H1 (cell line): ENCODE results near the gene PGLYRP4. TPM values are rescaled to one million over a fixed set of nuclear protein-coding genes. Genes with fewer than 3 reads are reported as not detected.

Experiments
- CTCF ChIA-PET: fragments of 300-600 bp; sonication (Branson Sonifier 250); formaldehyde crosslinking; loops from one replicate; lab custom pipeline; 2021; ENCODE audit not compliant: partially characterized antibody; lab: Charles Lee
- POLR2A ChIA-PET: fragments of 300-600 bp; sonication (Branson Sonifier 250); formaldehyde crosslinking; loops from one replicate; lab custom pipeline; 2021; ENCODE audit warnings: inconsistent platforms; ENCODE audit not compliant: partially characterized antibody; lab: Charles Lee
- DNase-seq, 2 experiments: peaks; one replicate each; pipeline versions ENCODE4 v3.0.0 to v3.0.0-alpha.2; 2010 to 2022; ENCODE audit warnings: low spot score in 2 of 2, low read depth in 1 of 2, mixed read lengths in 1 of 2
- FAIRE-seq: peaks from 2 replicates; lab custom pipeline; 2011; peaks lifted over from hg19 to GRCh38; lab: Jason Lieb, UNC
- H2AFZ ChIP-seq: 2 replicates; pipeline ENCODE4 v1.8.1; 2012; ENCODE audit warnings: low read length, inconsistent platforms
- H2AK5ac ChIP-seq: 2 replicates; pipeline ENCODE4 v1.6.1; 2013; ENCODE audit warnings: low read depth, low read length
- H2BK120ac ChIP-seq: replicated peaks from 2 replicates; pipeline ENCODE3; 2013; ENCODE audit warnings: low read depth, low read length, inconsistent platforms
- H2BK12ac ChIP-seq: 2 replicates; pipeline ENCODE4 v1.6.1; 2013; ENCODE audit warnings: low read depth, low read length
- H2BK15ac ChIP-seq: 2 replicates; pipeline ENCODE4 v1.6.1; 2013; ENCODE audit warnings: low read length
- H2BK20ac ChIP-seq: 2 replicates; pipeline ENCODE4 v1.6.1; 2013; ENCODE audit warnings: low read length
- H2BK5ac ChIP-seq: 2 replicates; pipeline ENCODE4 v1.6.1; 2013; ENCODE audit warnings: low read depth, low read length
- H3K14ac ChIP-seq: 2 replicates; pipeline ENCODE4 v1.6.1; 2013; ENCODE audit warnings: inconsistent platforms; ENCODE audit not compliant: insufficient read length
- H3K18ac ChIP-seq: 2 replicates; pipeline ENCODE4 v1.6.1; 2013; ENCODE audit warnings: low read length; ENCODE audit errors: extremely low read depth
- H3K23ac ChIP-seq: 2 replicates; pipeline ENCODE4 v1.6.1; 2013; ENCODE audit warnings: inconsistent platforms; ENCODE audit not compliant: insufficient read length
- H3K23me2 ChIP-seq: 2 replicates; pipeline ENCODE4 v1.6.1; 2013; ENCODE audit warnings: low read depth, low read length
- H3K27ac ChIP-seq: 2 replicates; pipeline ENCODE4 v1.6.1; 2011; ENCODE audit warnings: low read depth, low read length, inconsistent platforms
- H3K27me3 ChIP-seq, 4 experiments: replicated peaks in 1 of 4; 1 replicate in 1 of 4; 2 replicates in 3 of 4; pipeline versions ENCODE4 v1.6.1 to v1.8.1; 2011 to 2013; ENCODE audit warnings: low read length in 3 of 4, mild to moderate bottlenecking in 3 of 4, inconsistent platforms in 2 of 4, mixed read lengths in 2 of 4, moderate library complexity in 1 of 4; ENCODE audit not compliant: control insufficient read depth in 3 of 4, insufficient read depth in 3 of 4; ENCODE audit errors: extremely low read depth in 1 of 4
- H3K36me3 ChIP-seq, 4 experiments: 2 replicates each; pipeline versions ENCODE4 v1.6.1 to v1.8.1; 2011 to 2013; ENCODE audit warnings: mild to moderate bottlenecking in 4 of 4, low read length in 3 of 4, moderate library complexity in 2 of 4, control low read depth in 1 of 4, inconsistent platforms in 1 of 4; ENCODE audit not compliant: insufficient read depth in 4 of 4, control insufficient read depth in 2 of 4
- H3K4ac ChIP-seq: replicated peaks from 2 replicates; pipeline ENCODE3; 2013; ENCODE audit warnings: low read length, low read depth, mixed read lengths, inconsistent platforms; ENCODE audit not compliant: insufficient read length
- H3K4me1 ChIP-seq, 4 experiments: replicated peaks in 1 of 4; 1 replicate in 1 of 4; 2 replicates in 3 of 4; pipeline versions ENCODE4 v1.6.1 to v1.8.1; 2011 to 2013; ENCODE audit warnings: low read length in 3 of 4, inconsistent platforms in 2 of 4, mixed read lengths in 1 of 4; ENCODE audit not compliant: insufficient read depth in 4 of 4, control insufficient read depth in 3 of 4
- H3K4me2 ChIP-seq, 2 experiments: 2 replicates each; pipeline versions ENCODE4 v1.6.1 to v1.8.1; 2011 to 2013; ENCODE audit warnings: low read depth in 2 of 2, low read length in 2 of 2, control low read depth in 1 of 2, inconsistent platforms in 1 of 2, mild to moderate bottlenecking in 1 of 2; ENCODE audit not compliant: insufficient read depth in 1 of 2
- H3K4me3 ChIP-seq, 4 experiments: fragments of 200-600, 300-600 bp in 1 of 4; sonication (generic), shearing (Covaris generic), sonication (Bioruptor Twin) in 1 of 4; 2 replicates each; pipeline versions ENCODE4 v1.5.1 to v1.8.1; 2011 to 2016; ENCODE audit warnings: low read length in 4 of 4, low read depth in 3 of 4, control low read depth in 2 of 4, inconsistent platforms in 2 of 4, mild to moderate bottlenecking in 2 of 4, mixed read lengths in 1 of 4, moderate library complexity in 1 of 4; ENCODE audit not compliant: insufficient read depth in 2 of 4; ENCODE audit errors: extremely low read depth in 1 of 4
- H3K56ac ChIP-seq: replicated peaks from 2 replicates; pipeline ENCODE3; 2013; ENCODE audit warnings: low read depth, mild to moderate bottlenecking, mixed read lengths, low read length, inconsistent platforms; ENCODE audit not compliant: insufficient read length
- H3K79me1 ChIP-seq: 2 replicates; pipeline ENCODE4 v1.6.1; 2013; ENCODE audit warnings: low read depth, low read length, control low read depth
- H3K79me2 ChIP-seq, 2 experiments: 2 replicates each; pipeline versions ENCODE4 v1.6.1 to v1.8.1; 2012 to 2013; ENCODE audit warnings: low read length in 2 of 2, mild to moderate bottlenecking in 2 of 2, inconsistent platforms in 1 of 2; ENCODE audit not compliant: insufficient read depth in 2 of 2, control insufficient read depth in 1 of 2
- H3K9ac ChIP-seq, 4 experiments: replicated peaks in 1 of 4; 1 replicate in 1 of 4; 2 replicates in 3 of 4; pipeline versions ENCODE4 v1.6.1 to v1.8.1; 2011 to 2013; ENCODE audit warnings: low read depth in 3 of 4, low read length in 3 of 4, control low read depth in 2 of 4, mild to moderate bottlenecking in 2 of 4, moderate library complexity in 2 of 4, inconsistent platforms in 1 of 4; ENCODE audit errors: extremely low read depth in 1 of 4
- H3K9me3 ChIP-seq, 2 experiments: 2 replicates each; pipeline versions ENCODE4 v1.6.1 to v1.8.1; 2012 to 2013; ENCODE audit warnings: mild to moderate bottlenecking in 2 of 2, moderate library complexity in 2 of 2, control low read depth in 1 of 2, inconsistent platforms in 1 of 2, low read depth in 1 of 2, low read length in 1 of 2, mixed read lengths in 1 of 2; ENCODE audit not compliant: insufficient read depth in 2 of 2
- H4K20me1 ChIP-seq, 2 experiments: replicated peaks in 1 of 2; 2 replicates each; pipeline versions ENCODE3 to v1.8.1; 2011 to 2013; ENCODE audit warnings: inconsistent platforms in 2 of 2, low read length in 2 of 2, mild to moderate bottlenecking in 1 of 2; ENCODE audit not compliant: insufficient read depth in 2 of 2, control insufficient read depth in 1 of 2
- H4K5ac ChIP-seq: 2 replicates; pipeline ENCODE4 v1.6.1; 2013; ENCODE audit warnings: low read length, low read depth, mixed read lengths, inconsistent platforms; ENCODE audit not compliant: insufficient read length
- H4K8ac ChIP-seq: 2 replicates; pipeline ENCODE4 v1.8.0; 2013; ENCODE audit warnings: mild to moderate bottlenecking, moderate library complexity, low read length, inconsistent platforms; ENCODE audit not compliant: insufficient read depth; ENCODE audit errors: extremely low read depth
- H4K91ac ChIP-seq: replicated peaks from 2 replicates; pipeline ENCODE3; 2013; ENCODE audit warnings: low read length, mixed read lengths, inconsistent platforms; ENCODE audit not compliant: insufficient read length
- MAX ChIP-seq: IDR thresholded peaks from 2 replicates; pipeline ENCODE4 v1.6.1; 2012; ENCODE audit warnings: inconsistent platforms
- NRF1 ChIP-seq: IDR thresholded peaks from 2 replicates; pipeline ENCODE4 v1.6.1; 2011; ENCODE audit warnings: mild to moderate bottlenecking, low read depth, low read length, improper control_type of control experiment
- SAP30 ChIP-seq: fragments of 300-600 bp; sonication (generic); IDR thresholded peaks from 2 replicates; pipeline ENCODE4 v1.7.1; 2012; ENCODE audit warnings: low read length, moderate library complexity, mild to moderate bottlenecking, inconsistent platforms; ENCODE audit not compliant: insufficient read depth, insufficient replicate concordance
- SRF ChIP-seq: IDR thresholded peaks from 2 replicates; pipeline ENCODE4 v1.6.1; 2011; ENCODE audit warnings: mild to moderate bottlenecking, low read depth, low read length, moderate library complexity
- USF2 ChIP-seq: IDR thresholded peaks from 2 replicates; pipeline ENCODE4 v1.6.1; 2011; ENCODE audit warnings: low read length, improper control_type of control experiment
- WGBS, 2 experiments: shearing (Covaris generic) in 1 of 2; methylation state at CpG; one replicate each; pipeline versions ENCODE4 v1.1.6 to v1.1.7; 2013 to 2015; ENCODE audit warnings: low lambda C conversion rate in 2 of 2, mixed read lengths in 2 of 2, inconsistent platforms in 1 of 2, low coverage in 1 of 2, missing lambda C conversion rate in 1 of 2; ENCODE audit not compliant: insufficient replicate concordance in 2 of 2, insufficient coverage in 1 of 2, insufficient read length in 1 of 2; ENCODE audit errors: extremely low coverage in 1 of 2, missing lambda C conversion rate in 1 of 2; 5-methylcytosine and 5-hydroxymethylcytosine counted together
- polyA plus RNA-seq, 7 experiments: library from polyadenylated mRNA; depleted of rRNA in 3 of 7; stranded (reverse) in 5 of 7; unstranded in 2 of 7; fragments of >200 nt in 5 of 7; fragments of 200-250 nt in 2 of 7; gene quantifications; 1 replicate in 5 of 7; 2 replicates in 1 of 7; 4 replicates in 1 of 7; pipeline versions ENCODE4 v1.2.1 to v1.2.3, GENCODE V29; 2011 to 2013; ENCODE audit warnings: missing spikeins in 2 of 7, mixed read lengths in 2 of 7
- total RNA-seq: library from RNA; stranded (reverse); fragmentation: NEBNext Ultra II Directional; extraction: Animal tissue kit (Norgen Biotek cat#: 25700); gene quantifications from 2 replicates; pipeline ENCODE4 v1.2.1, GENCODE V29; 2021

Gene PGLYRP4
- total and polyA plus RNA-seq, 2 of the 8 experiments (the other 6 are each of a cell fraction or from before 2014, with no cell fraction given) = not detected

- Histone ChIP-seq H2AFZ (no peak overlapping the region), H2BK5ac (no peak overlapping the region), H3K56ac (no peak overlapping the region), H3K23ac (no peak overlapping the region), H3K4me3 (no peak overlapping the region), H3K9ac (no peak overlapping the region), H3K79me2 (no peaks in the 10 kb centered on the region), H4K8ac (no peak overlapping the region), H4K20me1 (no peaks in the 10 kb centered on the region), H3K4me1 (no peaks in the 10 kb centered on the region), H2BK15ac (no peak overlapping the region), H4K5ac (no peak overlapping the region), H2BK12ac (no peak overlapping the region), H3K4me2 (no peak overlapping the region), H3K27ac (no peak overlapping the region), H2BK120ac (no peak overlapping the region), H2BK20ac (no peak overlapping the region), H3K23me2 (no peaks in the 10 kb centered on the region; the same call in 1 of the 2 replicates), H3K4ac (no peak overlapping the region), H3K18ac (no peak overlapping the region), H3K14ac (no peak overlapping the region), H3K36me3 (no peaks in the 10 kb centered on the region), H3K79me1 (no peaks in the 10 kb centered on the region), H4K91ac (no peak overlapping the region), H2AK5ac (no peak overlapping the region), H3K27me3 (no peaks in the 10 kb centered on the region), H3K9me3 (no peaks in the 10 kb centered on the region)
- POLR2A ChIA-PET = no interaction called here
- FAIRE-seq (no peak), DNase-seq (no peak)
- CTCF ChIA-PET = interaction anchor here (0.8 to 4.1 kb wide), 5 partner anchors 10 to 129 kb away, joined by 3 to 19 read pairs (median 4); no protein-coding TSS in a partner anchor
- 83% methylated on average over 5 of the region's 8 CpGs; no CpG with 5 or more reads in 1 of the 2 experiments for WGBS, 2 experiments
- TF ChIP-seq NRF1 (no peak), USF2 (no peak), SAP30 (no peak), SRF (no peak), MAX (no peak)
Measured at GRCh38 chr1:153365696-153366095, 17.1 kb upstream of the PGLYRP4 start.
